COLO668 (cell line): Measurements from ENCODE around the gene AMZ1.

ENCODE experiments used
- DNase-seq: peaks from one replicate; lab custom pipeline; 2025; ENCODE audit not compliant: unreplicated experiment; lab: John Stamatoyannopoulos, UW

AMZ1 gene

DNA sequence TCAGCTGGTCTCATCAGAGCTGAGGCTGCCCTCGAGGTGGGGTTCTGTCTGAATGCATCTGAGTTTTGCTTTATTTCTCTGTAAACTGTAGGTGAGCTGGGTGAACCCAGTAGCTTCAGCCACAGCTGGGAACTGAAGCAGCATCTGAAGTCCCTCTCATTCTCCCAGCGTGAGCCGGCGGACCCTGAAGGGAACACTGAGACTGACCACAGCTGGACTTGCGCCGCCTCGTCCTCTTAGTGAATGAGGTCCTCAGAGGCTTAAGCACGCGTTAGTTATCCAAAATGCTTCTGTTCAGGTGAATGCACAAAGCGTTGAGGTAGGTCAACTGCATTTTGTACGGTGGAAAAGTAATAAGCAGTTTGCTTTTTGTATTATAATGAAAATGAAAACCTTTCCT, 76.6 kb downstream of the AMZ1 start:
- DNase-seq: no peak
